GM06990 (cell line): ENCODE measurements around the gene AFAP1L2.

Experiments
- DNase-seq: peaks from one replicate; pipeline ENCODE4 v3.0.0-alpha.2; 2011; ENCODE audit not compliant: insufficient read length; ENCODE audit errors: extremely low read depth
- H3K27me3 ChIP-seq: replicated peaks from 2 replicates; pipeline ENCODE4 v1.6.0; 2011; ENCODE audit warnings: low read length; ENCODE audit not compliant: control insufficient read depth, insufficient read depth
- H3K36me3 ChIP-seq: 2 replicates; pipeline ENCODE4 v1.5.1; 2011; ENCODE audit warnings: low read length; ENCODE audit not compliant: control insufficient read depth, insufficient read depth
- H3K4me3 ChIP-seq: replicated peaks from 2 replicates; pipeline ENCODE4 v1.5.1; 2011; ENCODE audit warnings: low read depth, mild to moderate bottlenecking, control low read depth, low read length
- TF ChIP-seq, protein P1 (sequence below): IDR thresholded peaks from 2 replicates; pipeline ENCODE4 v1.5.1; 2011; ENCODE audit warnings: low read length, control low read depth, mild to moderate bottlenecking, inconsistent platforms; ENCODE audit not compliant: insufficient read depth, poor library complexity, severe bottlenecking

Gene AFAP1L2

DNA sequence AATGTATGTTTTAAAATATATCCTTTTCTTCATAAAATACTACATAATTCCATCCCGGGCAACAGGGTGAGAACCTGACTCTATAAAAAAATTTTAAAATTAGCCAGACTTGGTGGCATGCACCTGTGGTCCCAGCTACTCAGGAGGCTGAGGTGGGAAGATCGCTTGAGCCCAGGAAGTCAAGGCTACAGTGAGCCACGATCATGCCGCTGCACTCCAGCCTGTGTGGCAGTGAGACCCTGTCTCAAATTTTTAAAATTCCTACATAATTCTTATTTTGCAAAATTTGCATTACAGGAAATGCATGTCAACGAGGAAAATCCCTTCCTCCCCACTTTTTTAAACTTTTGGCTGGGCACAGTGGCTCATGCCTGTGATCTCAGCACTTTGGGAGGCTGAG is 31.3 kb downstream of the AFAP1L2 start:
- H3K27me3 ChIP-seq, result no peaks in the 10 kb centered on the region
- DNase-seq, result no peak
- TF ChIP-seq, protein P1, sequence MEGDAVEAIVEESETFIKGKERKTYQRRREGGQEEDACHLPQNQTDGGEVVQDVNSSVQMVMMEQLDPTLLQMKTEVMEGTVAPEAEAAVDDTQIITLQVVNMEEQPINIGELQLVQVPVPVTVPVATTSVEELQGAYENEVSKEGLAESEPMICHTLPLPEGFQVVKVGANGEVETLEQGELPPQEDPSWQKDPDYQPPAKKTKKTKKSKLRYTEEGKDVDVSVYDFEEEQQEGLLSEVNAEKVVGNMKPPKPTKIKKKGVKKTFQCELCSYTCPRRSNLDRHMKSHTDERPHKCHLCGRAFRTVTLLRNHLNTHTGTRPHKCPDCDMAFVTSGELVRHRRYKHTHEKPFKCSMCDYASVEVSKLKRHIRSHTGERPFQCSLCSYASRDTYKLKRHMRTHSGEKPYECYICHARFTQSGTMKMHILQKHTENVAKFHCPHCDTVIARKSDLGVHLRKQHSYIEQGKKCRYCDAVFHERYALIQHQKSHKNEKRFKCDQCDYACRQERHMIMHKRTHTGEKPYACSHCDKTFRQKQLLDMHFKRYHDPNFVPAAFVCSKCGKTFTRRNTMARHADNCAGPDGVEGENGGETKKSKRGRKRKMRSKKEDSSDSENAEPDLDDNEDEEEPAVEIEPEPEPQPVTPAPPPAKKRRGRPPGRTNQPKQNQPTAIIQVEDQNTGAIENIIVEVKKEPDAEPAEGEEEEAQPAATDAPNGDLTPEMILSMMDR, result no peak

DNA sequence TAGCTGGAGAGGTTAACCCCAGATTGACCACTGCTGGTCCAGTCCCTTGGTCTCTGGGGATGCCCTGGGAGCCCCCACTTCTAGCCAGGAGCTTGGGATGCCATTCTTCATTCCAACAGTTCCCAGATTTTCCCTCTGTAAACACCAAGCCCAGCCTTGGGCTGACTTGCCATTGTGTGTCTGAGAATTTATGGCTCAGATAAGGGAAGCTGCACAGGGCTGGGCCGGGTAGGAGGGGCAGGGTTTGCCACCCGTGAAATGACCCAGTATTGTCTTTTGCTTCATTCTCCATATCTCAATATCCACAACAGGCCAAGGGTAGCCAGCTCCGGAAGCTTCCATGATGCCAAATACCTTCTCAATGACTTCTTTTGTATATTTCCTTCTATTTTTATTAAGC is 32.1 kb downstream of the AFAP1L2 start:
- Histone ChIP-seq H3K36me3 (no peaks in the 10 kb centered on the region; the same call in 1 of the 2 replicates), H3K4me3 (no peak overlapping the region), H3K27me3 (no peaks in the 10 kb centered on the region)
- TF ChIP-seq, protein P1, result no peak
- DNase-seq, result no peak

More for the DNA sequence above, 31.3 kb downstream of the AFAP1L2 start:
- Histone ChIP-seq H3K36me3 (no peaks in the 10 kb centered on the region; the same call in 1 of the 2 replicates), H3K4me3 (no peak overlapping the region)

DNA sequence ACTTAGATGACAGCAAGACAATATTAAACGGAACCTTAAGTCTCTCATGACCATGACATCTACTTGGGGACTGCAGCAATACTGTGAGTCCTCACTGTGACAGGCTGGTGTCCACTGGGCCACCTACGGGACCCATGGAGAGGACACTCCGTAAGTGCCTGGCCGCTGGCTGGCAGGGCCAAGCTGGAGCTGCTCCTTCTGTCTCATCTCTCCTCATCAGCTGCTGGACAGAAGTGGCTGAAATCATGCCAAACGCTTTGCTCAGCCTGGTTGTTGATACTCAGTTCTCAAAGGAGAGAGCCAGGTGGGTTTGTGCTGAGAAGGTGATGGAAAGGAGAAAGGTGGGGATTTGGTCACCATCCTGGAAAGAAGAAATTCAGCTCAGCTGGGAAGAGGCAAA is 33.3 kb downstream of the AFAP1L2 start:
- DNase-seq, result no peak
- Histone ChIP-seq H3K4me3 (no peak overlapping the region), H3K27me3 (no peaks in the 10 kb centered on the region), H3K36me3 (no peaks in the 10 kb centered on the region; the same call in 1 of the 2 replicates)
- TF ChIP-seq, protein P1, result no peak

DNA sequence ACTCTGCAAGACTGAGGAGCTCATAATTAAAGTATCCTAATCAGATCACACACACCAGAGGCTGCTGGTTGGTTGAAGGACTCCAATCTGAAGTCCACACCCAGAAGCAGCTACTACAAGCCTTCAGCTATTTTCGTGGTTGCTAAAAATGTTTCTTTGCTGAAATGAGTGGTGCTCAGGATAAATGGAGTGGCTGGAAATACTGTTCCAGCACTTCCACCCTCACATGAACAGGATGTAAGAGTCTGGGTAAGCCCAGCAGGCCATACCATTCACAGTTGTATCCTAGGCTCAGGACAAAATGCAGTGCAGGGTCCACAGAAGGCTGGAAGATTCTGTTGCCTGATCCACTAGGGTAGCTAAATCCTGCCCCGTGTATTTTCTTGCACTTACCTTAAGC is 34.1 kb downstream of the AFAP1L2 start:
- Histone ChIP-seq H3K36me3 (no peaks in the 10 kb centered on the region; the same call in 1 of the 2 replicates), H3K4me3 (no peak overlapping the region), H3K27me3 (no peaks in the 10 kb centered on the region)
- DNase-seq, result no peak
- TF ChIP-seq, protein P1, result no peak

DNA sequence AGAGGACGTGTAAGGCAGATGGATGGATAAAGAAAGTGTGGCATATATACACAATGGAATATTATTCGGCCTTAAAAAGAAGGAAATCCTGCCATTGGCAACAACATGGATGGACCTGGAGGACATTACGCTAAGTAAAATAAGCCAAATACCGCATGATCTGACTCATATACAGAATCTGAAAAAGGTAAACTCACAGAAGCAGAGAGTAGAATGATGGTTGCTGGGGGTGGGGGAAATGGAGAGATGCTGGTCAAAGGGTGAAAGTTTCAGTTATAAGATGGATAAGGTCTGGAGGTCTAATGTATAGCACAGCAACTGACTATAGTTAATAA is 36.3 kb downstream of the AFAP1L2 start:
- no peak for DNase-seq
- H3K36me3 ChIP-seq, result no peaks in the 10 kb centered on the region
- no peaks in the 10 kb centered on the region for H3K27me3 ChIP-seq
- no peak overlapping the region for H3K4me3 ChIP-seq
- TF ChIP-seq, protein P1, result no peak
